ENCODE results near the gene HSF2BP.
"Not testable (repeated sequence)": the region's sequence is repeated elsewhere in the genome, so short reads cannot be mapped to it uniquely, and the experiment has no call there.

Gene HSF2BP

DNA sequence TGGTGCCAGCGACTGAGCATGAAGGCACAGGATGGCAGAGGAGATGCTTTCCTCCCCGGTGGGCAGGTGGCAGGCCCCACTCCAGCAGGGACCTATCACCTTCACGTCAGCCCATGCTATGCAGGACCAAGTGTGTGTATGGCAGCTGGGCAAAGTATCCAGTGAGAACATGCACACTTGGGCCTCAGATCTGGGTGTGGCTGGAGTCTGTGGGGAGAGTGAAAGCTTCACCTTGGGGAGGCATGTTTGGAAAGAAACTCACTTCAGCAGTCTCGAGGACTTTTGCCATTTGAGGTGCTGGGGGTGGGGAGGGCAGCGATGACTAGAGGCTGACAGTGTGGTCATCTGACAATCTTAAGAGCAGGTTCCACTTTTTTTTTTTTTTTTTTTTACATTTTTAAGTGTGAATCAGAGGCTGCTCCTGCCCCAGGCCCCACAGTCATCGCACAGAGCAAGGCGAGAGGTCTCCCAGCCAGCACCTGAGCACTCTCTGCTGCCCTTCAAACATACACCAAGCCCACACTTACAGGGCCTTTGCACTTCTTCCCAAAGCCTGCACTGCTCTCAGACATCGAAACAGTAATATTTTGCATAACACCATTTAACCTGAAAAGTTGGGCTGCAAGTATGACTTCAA lies 136.7 kb downstream of the HSF2BP start:
- DNase-seq (ENCODE audit: low read depth in 2 of 3, low spot score in 2 of 3), result not testable (repeated sequence)

DNA sequence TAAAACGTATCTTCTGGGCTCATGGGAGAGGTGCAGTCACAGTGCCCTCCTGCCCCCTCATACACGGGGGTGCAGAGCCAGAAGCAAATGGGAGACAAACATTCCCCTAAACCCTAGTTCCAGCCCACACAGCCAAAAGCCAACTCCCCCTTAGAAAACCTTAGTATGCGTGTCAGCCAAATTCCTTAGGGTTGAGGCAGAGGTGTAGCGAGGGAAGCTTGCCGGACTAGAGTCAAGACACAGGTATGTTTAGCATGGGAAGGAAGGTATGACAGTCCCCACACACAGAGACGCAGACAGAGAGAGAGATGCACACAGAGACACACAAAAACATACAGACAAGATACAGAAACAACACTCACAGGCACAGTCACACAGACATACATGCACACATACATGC lies 141.6 kb downstream of the HSF2BP start:
- DNase-seq (ENCODE audit: low read depth in 2 of 3, low spot score in 2 of 3), result not testable (repeated sequence)

DNA sequence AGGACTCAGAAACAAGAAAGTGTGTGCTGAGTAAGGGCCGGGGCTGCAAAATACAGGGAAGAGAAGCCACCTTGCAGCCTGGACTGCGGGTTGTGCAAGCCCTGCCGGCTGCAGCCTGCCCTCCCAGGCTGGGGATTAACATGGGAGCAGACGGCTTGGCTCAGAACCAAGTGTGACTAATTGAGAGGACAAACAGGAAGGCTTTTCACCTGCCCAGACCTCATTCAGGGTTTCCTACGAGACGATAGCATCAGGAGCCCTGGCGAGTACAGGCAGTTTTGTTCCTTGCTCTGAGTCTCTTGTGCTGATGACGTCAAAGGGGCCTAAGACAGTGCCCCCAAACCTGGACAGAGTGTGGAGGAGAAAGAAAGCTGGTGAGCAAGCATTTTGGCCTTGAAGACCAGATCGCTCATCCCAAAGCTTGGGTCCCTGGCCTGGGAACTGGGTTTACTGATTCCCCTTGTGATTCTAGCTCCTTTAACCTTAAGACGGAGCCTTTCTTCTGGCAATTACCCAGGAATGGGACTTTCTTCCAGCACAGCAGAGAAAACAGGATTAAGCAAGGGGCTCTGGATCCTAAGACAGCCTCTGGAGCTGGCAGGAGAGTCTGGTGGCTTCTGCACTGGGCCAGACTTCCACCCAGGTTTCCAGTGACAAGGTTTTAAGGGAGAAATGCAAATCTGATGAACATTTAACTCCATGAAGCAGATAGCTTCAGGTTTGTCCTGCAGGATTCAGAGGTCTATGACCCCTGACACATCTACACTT lies 142.2 kb downstream of the HSF2BP start:
- DNase-seq (ENCODE audit: low read depth in 2 of 3, low spot score in 2 of 3), result not testable (repeated sequence)

DNA sequence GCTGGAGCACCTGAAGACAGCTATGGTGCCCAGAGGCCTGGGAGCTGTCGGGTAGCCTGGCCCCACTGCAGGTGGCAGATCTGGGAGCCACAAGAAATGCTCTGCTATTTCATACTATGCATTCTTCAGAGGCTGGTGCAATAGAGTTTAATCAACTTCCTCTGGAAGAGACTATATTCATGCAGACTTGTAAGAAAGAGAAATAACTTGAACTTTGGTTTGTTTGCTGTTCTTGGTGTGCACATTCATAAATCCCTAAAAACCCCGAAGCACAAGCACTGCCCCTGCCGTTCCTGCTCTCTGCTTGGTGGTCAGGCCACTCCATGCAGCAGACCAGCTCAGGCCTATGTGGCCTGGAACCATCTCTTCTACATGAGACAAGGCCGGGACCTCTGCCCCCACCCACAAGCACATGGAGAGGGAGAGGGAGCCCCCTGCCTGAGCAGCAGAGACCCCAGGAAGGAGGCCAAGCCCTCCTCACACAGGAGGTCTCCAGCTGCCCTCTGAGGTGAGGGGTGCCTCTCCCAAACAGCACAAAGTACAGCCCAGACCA lies 142.9 kb downstream of the HSF2BP start:
- not testable (repeated sequence) for DNase-seq (ENCODE audit: low read depth in 2 of 3, low spot score in 2 of 3)

DNA sequence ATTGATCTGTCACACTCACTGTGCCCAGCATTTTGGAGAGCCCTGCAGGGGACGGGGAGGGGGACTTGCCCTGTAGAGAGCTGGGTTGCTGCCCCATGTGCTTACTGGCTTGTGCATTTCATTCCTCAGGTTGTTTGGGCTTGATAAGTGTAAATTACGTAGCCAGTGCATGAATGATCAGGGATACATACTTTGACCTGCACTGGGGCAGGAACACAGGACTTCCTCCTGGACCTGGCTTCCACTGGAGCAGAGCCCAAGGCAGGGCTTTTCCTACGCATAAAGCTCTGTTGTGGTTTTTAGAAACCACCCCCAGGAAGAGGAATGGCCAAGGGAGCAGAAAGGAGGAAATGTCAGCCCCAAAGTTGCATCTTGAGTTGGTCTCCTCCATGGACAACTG lies 144.5 kb downstream of the HSF2BP start:
- not testable (repeated sequence) for DNase-seq (ENCODE audit: low read depth in 2 of 3, low spot score in 2 of 3)

DNA sequence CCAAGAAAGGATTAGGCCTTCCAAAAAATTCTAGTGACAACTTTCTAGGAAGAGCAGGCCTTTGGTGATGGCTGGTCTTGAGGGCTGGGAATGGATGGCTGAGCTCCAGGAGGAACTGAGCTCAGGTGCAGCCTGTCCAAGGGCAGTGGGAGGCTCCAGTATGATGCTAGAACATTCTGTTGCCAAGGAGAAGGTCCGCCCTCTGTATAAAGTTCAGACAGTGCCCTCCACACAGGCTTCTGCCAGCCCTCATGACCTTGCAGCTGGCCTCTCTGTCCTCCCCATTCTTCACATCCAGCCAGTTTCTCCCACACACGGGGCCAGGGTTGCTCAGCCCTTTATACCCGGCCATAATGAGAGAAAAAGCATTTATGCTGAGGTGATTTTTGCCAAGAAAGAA lies 146.3 kb downstream of the HSF2BP start:
- DNase-seq (ENCODE audit: low read depth in 2 of 3, low spot score in 2 of 3), result not testable (repeated sequence)

DNA sequence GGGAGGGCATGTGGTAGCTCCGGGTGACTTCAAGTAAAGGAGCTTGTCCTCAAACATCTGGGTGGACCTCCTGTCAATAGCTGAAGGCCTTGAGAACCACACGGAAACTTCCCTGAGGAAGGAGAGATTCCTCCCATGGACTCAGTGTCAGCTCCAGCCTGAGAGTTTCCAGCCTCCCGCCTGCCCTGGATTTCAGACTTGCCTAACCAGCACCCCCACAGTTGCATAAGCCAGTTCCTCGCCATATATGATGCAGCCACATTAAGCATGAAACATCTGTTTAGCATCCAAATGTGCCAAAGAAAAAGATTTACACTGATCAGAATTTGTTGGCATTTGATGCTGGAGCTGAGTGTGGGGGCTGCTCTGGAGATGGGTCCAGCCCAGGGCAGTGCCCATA lies 148.1 kb downstream of the HSF2BP start:
- DNase-seq (ENCODE audit: low read depth in 2 of 3, low spot score in 2 of 3), result not testable (repeated sequence)

DNA sequence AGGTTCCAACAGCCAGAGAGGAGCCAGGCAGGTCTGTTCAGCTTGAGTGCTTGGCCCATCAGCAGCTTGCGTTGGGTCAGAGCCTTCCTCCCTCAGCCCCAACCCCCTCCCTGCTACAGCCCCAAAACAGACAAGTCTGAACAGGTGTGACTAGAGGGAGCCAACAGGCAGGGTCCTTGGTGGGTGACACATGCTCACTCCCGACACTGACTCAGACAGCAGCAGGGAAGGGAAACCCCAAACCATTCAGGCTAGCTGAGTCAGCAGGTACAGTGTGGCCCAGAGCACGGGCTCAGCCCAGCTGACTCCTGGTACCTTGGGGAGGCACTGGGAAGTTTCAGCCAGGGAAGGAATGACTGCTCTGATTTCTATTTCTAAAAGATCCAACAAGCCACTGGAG lies 148.6 kb downstream of the HSF2BP start:
- DNase-seq (ENCODE audit: low read depth in 2 of 3, low spot score in 2 of 3), result not testable (repeated sequence)

DNA sequence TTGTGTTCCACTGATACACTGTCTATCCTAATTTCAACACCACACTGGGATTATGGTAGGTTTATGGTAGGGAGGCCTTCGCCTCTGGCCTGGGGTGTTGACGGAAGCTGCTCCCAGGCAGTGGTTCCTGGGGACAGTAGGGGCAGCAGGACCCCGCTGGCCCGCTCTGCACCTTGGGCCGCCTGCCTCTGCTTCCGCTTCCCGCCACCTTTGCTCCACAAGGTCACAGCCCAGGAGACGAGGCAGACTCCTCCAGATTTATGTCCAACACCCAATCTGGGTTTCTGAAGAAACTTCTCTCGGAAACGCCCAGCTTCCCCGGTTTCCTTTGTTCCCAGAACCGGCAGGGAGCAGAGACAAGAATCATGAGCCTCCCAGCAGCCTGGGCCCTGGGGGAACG lies 155.4 kb downstream of the HSF2BP start:
- not testable (repeated sequence) for DNase-seq (ENCODE audit: low read depth in 2 of 3, low spot score in 2 of 3)

DNA sequence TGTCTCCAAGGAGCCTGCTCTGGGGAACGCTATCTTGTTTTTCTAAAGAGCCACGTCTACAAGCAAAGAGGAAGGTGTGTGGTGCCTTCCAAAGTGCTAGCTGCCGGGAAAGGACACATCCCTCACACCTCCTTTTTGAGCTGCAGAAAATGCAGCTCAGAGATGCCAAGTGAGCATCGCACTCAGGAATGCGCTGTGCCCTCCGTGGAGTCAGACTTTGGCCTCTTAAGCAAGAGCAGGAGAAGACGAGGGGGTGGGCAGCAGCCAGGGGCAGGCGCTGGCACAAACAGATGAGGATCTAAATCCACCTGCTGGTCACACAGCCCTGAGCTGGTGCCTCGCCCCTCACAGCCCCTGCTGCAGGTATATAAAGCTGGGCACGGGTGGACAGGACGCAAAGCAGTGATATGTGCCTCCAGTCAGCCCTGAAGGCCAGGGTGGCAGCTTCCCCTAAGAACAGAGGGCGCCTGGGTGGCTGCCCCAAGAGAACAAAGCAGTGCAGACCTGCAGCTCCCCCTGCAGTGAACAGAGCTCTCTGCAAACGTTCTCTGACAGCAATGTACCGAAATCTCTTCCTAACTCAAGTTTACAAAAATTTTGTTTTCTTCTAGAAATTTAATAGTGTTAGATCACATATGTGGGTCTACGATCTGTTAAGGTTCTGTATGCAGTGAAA lies 156.1 kb downstream of the HSF2BP start:
- DNase-seq (ENCODE audit: low read depth in 2 of 3, low spot score in 2 of 3), result not testable (repeated sequence)

DNA sequence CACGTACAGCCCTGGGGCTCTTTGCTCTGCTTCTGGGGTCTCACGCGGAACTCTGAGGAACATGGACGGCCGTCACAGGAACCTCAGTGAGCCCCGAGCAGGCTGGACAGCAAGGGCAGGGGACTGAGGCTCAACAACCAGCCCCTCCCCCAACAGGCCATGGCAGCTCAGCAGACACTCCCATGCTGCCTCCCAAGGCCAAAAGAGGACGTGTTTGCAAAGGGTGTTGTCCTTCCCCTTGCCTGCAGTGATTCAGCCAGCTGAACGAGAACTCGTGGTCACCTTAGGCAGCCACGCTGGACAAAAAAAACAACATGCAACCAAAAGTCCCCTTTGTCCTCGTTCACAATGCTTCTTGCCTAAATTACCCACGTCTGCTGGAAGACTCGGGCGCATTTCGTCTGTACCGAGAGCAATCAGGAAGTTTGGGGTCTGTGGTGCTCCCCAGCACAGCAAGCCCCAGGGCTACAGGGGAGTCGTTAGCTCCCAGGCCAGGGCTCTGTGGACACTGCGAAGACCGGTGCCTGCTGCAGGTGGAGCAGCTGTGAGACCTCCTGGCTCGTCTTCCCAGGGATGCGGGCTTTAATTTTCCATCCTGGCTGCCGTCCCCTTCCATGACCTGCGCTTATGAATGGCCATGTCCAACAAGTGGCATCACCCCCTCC lies 156.7 kb downstream of the HSF2BP start:
- not testable (repeated sequence) for DNase-seq (ENCODE audit: low read depth in 2 of 3, low spot score in 2 of 3)

DNA sequence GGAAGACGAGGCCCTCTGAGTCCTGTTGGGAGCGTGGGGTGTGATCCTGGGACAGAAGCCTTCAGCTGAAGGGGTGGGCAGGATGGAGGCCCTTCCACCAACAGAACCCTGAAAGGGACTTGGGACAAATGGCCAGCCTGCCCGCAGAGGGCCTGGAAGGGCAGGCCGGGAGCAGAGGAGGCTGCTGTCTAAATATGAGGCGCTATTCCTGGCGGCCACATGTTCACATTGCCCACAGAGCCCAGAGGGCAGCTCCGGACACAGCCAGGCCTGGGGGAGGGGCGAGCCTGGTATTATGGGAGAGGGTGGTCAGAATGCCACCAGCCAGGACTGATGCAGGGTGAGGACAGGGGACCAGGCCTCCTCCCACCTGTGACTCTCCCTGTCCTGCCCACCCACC lies 160.4 kb downstream of the HSF2BP start:
- not testable (repeated sequence) for DNase-seq (ENCODE audit: low read depth in 2 of 3, low spot score in 2 of 3)

DNA sequence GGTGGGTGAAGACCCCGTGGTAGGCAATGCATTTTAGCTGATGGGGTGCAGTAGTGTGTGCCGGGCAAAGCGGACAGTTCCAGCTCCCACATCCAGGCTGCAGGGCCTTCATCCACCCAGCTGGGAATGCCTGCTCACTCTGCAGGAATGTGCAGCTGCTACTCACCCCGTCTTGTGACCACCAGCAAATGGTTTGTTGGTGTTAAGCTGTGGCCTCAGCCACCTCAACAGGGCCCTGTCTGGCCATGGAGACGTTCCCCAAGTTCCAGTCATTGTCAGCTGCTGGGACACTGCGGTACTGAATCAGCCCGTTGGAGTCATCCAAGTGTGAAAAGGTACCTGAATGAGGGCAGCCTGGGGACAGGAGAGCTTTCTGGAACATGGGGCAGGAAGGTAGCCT lies 161.2 kb downstream of the HSF2BP start:
- DNase-seq (ENCODE audit: low read depth in 2 of 3, low spot score in 2 of 3), result not testable (repeated sequence)

DNA sequence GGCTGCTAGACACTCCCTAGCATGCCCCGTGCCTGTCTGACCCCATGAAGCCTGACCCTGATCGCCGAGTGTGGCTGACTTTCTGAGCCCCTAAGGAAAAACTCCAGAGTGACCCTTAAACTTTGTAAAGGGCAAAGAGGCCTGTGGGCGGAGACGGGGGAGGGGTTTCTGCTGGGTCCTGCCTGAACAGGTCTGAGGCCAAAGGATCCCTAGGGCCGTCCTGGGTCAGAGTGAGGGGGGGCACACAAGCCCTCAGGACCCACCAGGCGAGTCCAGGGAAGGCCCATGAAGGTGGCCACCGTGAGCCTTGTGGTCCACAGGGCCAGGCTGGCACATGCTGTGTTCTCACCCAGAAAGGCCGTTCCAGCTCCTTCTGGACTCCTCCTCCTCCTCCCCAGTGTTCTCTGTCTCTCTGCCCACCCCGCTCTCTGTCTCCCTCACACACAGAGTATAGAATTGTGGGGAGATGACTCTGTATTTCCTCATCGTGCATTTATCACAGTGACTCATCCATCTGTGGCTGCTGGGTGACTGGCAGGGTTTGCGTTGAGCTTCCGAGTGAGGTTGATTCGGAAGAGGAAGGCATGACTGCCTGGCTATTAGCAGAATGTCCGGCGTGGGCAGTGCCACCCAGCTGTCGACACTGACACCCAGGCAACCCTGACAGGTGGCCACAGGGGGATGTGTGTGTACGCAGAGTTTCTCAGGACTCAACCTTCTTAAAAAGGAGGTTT lies 164.8 kb downstream of the HSF2BP start:
- DNase-seq (ENCODE audit: low read depth in 2 of 3, low spot score in 2 of 3), result not testable (repeated sequence)

DNA sequence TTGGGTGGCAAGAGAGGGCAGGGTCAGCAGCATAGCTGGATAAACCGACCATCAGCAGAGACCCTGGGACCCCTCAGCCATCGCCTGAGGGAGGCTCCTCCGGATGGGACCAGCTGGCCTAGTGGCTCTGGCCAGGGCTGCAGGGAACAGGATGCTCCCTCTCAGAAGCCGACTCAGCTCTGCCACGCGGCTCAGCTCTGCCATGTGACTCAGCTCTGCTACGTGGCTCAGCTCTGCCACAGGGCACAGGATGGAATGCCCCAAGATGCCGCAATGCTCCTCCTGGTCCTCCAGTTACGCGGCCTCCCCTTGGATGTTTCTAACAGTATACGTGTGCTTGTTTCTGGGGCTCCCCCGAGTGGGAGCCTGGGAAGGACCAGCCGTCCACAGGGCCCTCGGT lies 165.8 kb downstream of the HSF2BP start:
- not testable (repeated sequence) for DNase-seq (ENCODE audit: low read depth in 2 of 3, low spot score in 2 of 3)

DNA sequence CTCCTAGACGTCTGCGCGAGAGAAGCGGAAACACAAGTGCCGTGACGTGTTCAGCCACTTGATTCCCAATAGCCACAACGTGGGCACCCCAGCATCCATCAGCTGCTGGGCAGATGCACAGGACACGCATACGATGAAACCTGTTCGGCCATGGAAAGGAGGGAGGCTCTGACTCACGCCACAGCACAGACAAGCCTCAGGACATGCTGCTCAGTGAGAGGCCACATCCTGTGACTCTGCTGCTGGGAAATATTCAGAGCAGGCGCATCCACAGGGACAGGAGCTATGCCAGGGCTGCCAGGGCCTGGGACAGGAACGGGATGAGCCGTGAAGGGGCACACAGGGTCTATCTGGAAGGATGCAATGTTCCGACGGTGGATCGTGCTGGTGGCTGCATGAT lies 171.1 kb downstream of the HSF2BP start:
- DNase-seq (ENCODE audit: low read depth in 2 of 3, low spot score in 2 of 3), result not testable (repeated sequence)

DNA sequence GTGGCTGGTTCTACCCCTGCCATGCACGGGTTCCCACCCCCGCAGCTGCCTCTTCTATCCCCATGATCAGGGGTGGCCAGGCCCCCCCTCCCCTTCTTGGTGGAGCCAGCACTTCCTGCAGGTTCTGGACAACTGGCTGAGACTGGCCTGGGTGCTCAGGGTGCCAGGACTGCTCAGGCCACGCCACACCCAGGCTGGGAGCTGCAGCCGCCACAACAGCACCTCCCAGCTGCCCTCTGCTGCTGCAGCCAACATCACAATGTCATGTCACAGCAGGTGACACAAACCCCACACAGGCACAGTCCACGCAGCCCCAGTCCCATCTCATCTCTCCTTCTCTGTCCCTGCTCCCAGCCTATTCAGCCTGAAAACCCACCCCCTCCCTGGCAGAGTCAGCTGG lies 173.2 kb downstream of the HSF2BP start:
- DNase-seq (ENCODE audit: low read depth in 2 of 3, low spot score in 2 of 3), result not testable (repeated sequence)

DNA sequence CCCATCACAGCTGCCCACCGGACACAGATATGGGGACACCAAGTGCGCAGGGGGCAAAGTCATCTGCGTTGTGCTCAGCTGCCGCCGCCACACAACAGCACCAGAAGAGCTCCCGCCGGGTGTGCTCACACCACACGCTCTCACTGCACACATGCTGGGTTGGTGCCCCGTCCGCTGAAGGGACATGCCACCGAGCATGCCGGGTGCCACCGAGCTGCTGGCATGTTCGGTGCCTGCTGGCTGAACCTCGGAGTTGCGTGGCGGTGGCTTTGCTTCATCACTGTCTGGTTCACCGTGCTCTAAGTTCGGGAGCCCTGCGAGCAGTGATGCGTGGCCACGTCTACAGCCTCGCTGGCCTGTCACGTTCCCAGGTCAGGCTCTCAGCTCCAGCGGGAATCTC lies 174.3 kb downstream of the HSF2BP start:
- not testable (repeated sequence) for DNase-seq (ENCODE audit: low read depth in 2 of 3, low spot score in 2 of 3)

DNA sequence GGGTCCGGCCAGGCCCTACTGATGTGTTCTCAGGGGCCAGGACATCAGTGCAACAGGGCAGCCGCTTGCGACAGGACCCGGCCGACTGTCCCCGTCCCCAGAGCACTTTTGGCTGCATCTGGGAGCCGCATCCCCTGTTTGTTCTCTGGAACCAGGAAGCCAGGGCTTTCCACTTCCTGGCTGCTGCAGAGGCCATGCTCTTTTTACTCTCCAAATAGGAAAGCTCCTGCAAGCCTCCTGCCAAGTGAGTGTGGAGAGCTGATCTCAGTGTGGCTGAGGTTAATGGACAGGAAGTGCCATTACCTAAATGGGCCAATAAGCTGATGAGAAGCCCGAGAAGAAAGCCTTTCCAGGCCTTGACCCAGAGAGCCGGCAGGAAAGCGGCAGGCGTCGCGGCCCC lies 180.1 kb downstream of the HSF2BP start:
- DNase-seq (ENCODE audit: low read depth in 2 of 3, low spot score in 2 of 3), result not testable (repeated sequence)

Measured in activated CD8-positive, alpha-beta memory T cell treated with anti-CD3 and anti-CD28 coated beads for 48 hours (primary cell).